Limb (tissue), 2 donors: ENCODE results near the gene LMNTD1.
"Not testable (repeated sequence)": the region's sequence is repeated elsewhere in the genome, so short reads cannot be mapped to it uniquely, and the experiment has no call there.

Source experiments
- DNase-seq, 2 donors: peaks; one replicate each; pipeline ENCODE4 v3.0.0-alpha.2; 2016; ENCODE audit errors: extremely low spot score in 2 of 2

LMNTD1 gene

DNA sequence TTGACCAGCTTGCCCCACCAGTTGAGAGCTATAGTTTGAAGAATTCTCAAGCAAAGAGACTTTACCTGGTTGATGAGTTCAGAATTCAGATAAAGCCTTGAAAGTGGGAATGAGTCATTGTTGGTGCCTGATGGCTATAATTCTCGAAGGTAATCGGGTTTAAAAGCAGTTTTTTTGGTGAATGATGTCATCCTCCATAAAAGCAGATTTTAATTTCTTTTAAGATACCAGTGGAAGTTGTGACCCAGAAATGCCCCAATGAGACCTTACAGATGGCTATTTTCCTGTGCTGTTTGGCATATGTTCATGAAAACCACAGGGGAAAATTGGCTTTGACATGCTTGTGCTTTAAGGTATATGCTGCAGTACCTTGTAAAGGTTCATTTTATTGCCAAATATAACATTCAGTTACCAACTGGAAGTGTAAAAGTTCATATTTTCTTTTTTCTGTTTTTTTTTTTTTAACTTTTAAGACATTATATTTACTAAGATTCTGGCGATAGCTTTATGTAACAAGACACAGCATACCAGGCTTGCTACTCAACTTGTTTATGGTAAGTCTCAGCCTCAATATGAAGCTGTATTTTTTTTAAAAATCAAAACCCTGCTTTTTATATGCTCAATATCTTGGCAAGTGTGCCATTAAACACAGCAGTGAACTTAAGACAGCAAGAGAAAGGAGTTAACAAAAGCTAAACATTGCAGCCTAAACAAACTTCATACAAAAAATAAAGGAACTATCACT is 119.3 kb downstream of the LMNTD1 start:
- DNase-seq: no peak

GRCh38 chr12:25433024-25433423 is 120.1 kb downstream of the LMNTD1 start:
- no peak for DNase-seq

DNA sequence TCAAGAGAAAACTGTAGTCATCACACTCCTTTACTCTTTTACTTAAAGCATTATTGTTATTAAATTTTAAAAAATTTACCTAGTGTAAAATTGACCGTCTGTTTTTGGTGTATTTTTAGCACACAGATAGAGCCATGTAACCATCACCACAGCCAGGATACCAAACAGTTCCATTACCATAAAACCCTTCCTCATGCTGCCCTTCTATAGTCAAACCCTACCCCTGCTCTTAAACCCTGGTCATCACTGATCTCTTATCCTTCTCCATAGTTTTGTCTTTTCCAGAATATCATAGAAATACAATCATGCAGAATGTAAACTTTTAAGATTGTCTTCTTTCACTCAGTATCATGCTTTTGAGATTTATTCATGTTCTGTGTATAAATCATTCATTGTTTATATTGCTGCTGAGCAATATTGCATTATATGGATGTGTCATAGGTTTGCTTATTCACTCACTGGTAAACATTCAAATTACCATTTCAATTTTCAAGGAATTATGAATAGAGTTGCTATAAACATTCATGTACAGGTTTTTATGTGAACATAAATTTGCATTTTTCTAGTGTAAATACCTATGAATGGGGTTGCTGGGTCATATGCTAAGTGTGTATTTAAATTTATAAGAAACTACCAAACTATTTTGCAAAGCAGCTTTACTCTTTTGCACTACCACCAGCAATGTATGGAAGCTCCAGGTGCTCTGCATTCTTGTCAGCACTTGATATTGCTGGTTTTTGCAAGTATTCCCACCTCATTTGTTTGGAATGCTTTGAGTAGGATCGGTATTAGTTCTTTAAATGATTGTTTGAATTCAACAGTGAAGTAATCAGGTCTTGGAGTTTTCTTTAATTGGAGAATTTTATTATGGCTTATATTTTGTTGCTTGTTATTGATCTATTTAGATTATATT is 125.5 kb downstream of the LMNTD1 start:
- DNase-seq: no peak

- DNase-seq: not testable (repeated sequence)
These were observed 126.3 kb downstream of the LMNTD1 start for GRCh38 chr12:25426821-25427220.
